ENCODE measurements around the gene TSPAN10. TPM values are rescaled to one million over a fixed set of nuclear protein-coding genes. Genes with fewer than 3 reads are reported as not detected.

TSPAN10 gene
- total RNA-seq, 6 experiments from 2014 or later: 14.3 to 19.6 (median 17.2) TPM

DNA sequence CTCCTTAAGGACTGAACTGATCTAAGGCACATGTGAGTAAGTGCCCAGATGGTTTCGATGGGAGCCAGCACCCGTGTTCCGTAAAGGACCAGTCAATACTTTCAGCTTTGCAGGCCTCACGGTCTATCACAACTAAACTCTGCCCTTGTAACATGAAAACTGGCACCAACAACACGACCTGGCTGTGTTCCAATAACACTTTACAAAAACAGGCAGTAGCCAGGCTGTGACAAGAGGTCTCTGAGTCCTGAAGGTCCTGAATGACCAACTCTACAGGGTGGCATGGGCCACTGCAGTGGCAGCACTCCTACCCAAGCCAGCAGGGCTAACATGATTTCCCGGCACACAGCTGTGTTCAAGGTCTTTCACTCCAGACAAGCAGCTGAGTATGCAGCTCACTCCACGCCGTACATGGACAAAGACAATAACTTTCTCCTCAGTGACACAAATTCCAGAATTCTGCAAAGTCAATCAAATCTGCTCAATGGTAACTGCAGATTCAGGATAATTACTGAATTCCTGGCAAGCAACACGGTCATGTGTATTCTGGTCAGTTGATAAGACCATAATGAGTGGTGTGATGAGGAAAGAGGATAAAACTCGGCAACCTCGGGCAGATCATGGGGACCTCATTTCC lies 15.4 kb upstream of the TSPAN10 start:
- Mint-ChIP-seq H3K9me3 (peaks cover 2% of the 10 kb centered on the region; the same call in 1 of the 2 replicates), H3K27ac (no peak overlapping the region), H3K4me1 (ENCODE audit: low read depth) (no peaks in the 10 kb centered on the region)

DNA sequence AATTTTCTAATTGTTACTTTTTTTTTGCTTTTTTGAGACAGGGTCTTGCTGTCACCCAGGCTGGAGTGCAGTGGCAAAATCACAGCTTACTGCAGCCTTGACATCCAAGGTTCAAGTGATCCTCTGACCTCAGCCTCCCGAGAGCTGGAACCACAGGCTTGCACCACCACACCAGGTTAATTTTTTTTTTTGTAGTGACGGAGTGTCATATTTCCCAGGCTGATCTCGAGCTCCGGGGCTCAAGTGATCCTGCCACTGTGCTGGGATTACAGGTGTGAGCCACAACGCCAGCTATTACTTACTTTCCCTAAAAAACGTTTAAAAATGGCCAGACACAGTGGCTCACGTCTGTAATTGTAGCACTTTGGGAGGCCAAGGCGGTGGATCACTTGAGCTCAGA lies 6.7 kb upstream of the TSPAN10 start:
- DNase-seq: no peak
- no peaks in the 10 kb centered on the region for H3K9me3 Mint-ChIP-seq
- no peak overlapping the region for H3K27ac Mint-ChIP-seq
- H3K36me3 Mint-ChIP-seq (ENCODE audit: low read depth): peaks cover 23% of the 10 kb centered on the region
- H3K4me3 Mint-ChIP-seq: no peak overlapping the region
- H3K27me3 Mint-ChIP-seq (ENCODE audit: insufficient read depth): no peaks in the 10 kb centered on the region
- TF ChIP-seq, protein P1, sequence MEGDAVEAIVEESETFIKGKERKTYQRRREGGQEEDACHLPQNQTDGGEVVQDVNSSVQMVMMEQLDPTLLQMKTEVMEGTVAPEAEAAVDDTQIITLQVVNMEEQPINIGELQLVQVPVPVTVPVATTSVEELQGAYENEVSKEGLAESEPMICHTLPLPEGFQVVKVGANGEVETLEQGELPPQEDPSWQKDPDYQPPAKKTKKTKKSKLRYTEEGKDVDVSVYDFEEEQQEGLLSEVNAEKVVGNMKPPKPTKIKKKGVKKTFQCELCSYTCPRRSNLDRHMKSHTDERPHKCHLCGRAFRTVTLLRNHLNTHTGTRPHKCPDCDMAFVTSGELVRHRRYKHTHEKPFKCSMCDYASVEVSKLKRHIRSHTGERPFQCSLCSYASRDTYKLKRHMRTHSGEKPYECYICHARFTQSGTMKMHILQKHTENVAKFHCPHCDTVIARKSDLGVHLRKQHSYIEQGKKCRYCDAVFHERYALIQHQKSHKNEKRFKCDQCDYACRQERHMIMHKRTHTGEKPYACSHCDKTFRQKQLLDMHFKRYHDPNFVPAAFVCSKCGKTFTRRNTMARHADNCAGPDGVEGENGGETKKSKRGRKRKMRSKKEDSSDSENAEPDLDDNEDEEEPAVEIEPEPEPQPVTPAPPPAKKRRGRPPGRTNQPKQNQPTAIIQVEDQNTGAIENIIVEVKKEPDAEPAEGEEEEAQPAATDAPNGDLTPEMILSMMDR (IDR thresholded peaks at IDR 0.05): no peak
- 0 out of 2 replicates have a peak, but pooled peaks cover 4% of the 10 kb centered on the region for H3K4me1 Mint-ChIP-seq (ENCODE audit: low read depth)

More for the DNA sequence above, 15.4 kb upstream of the TSPAN10 start:
- H3K4me3 Mint-ChIP-seq: no peak overlapping the region
- no peak for DNase-seq
- no peaks in the 10 kb centered on the region for H3K27me3 Mint-ChIP-seq (ENCODE audit: insufficient read depth)
- TF ChIP-seq, protein P1 (IDR thresholded peaks at IDR 0.05): no peak
- peaks cover 57% of the 10 kb centered on the region for H3K36me3 Mint-ChIP-seq (ENCODE audit: low read depth)

DNA sequence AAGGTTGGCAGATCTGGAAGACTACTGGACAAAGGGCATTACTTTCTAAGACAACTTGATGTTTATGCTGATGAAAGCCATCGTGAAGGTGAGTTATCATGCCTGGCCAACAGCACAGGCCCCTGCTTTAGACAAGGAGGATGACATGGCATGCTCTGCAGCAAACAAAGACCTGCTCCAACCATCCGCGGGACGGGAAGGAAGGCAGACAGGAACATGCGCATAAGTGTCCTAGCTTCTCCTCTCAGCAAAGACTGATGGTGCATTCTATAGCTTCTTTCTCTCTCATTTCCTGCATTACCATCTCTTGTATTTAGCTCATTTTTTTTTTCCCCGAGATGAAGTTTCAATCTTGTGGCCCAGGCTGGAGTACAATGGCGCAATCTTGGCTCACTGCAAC lies 5.5 kb upstream of the TSPAN10 start:
- H3K36me3 Mint-ChIP-seq (ENCODE audit: low read depth): peaks cover 23% of the 10 kb centered on the region
- no peak for DNase-seq
- H3K9me3 Mint-ChIP-seq: no peaks in the 10 kb centered on the region
- H3K4me1 Mint-ChIP-seq (ENCODE audit: low read depth): peaks cover 15% of the 10 kb centered on the region
- TF ChIP-seq, protein P1 (IDR thresholded peaks at IDR 0.05): no peak
- no peaks in the 10 kb centered on the region; the same call in 1 of the 2 replicates for H3K27me3 Mint-ChIP-seq (ENCODE audit: insufficient read depth)
- no peak overlapping the region for H3K4me3 Mint-ChIP-seq
- no peak overlapping the region for H3K27ac Mint-ChIP-seq

DNA sequence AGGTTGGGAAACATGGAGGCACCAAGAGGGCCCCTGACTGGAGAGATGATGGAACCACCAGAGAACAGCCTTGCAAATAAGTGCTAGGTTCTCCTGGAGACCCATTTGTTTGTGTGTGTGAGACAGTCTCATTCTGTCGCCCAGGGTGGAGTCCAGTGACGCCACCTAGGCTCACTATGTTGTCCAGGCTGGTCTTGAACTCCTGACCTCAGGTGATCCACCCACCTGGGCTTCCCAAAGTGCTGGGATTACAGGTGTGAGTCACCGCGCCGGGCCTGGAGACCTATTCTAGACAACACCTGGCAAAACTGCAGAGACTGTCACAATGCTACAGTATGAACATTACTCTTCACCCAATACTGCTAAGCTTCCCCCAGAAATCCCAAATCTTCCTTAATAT lies 1.6 kb upstream of the TSPAN10 start:
- Mint-ChIP-seq H3K4me3 (peak overlapping the region; percentile 94), H3K27ac (peak overlapping the region; percentile 92), H3K4me1 (ENCODE audit: low read depth) (peaks cover 30% of the 10 kb centered on the region), H3K36me3 (ENCODE audit: low read depth) (peaks cover 14% of the 10 kb centered on the region), H3K27me3 (ENCODE audit: insufficient read depth) (no peaks in the 10 kb centered on the region; the same call in 1 of the 2 replicates), H3K9me3 (no peaks in the 10 kb centered on the region)
- TF ChIP-seq, protein P1 (IDR thresholded peaks at IDR 0.05): no peak
- DNase-seq: no peak

DNA sequence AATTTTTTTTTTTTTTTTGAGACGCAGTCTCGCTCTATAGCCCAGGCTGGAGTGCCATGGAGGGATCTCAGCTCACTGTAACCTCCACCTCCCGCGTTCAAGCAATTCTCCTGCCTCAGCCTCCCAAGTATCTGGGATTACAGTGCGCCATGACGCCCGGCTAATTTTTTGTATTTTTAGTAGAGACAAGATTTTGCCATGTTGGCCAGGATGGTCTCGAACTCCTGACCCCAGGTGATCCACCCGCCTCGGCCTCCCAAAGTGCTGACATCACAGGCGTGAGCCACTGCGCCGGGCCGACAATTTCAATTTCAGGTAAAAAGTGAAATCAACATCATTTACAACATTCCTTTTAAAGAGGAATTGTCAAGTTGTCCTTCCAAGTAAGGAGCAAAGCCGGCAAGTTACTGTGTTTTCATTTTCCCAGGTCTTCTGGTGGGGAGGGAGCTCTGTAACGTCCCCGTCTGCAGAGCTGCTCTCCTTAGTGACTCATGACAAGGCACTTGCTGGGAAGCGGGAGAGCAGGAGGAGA lies 957 bp upstream of the TSPAN10 start:
- H3K36me3 Mint-ChIP-seq (ENCODE audit: low read depth): peaks cover 14% of the 10 kb centered on the region
- H3K9me3 Mint-ChIP-seq: no peaks in the 10 kb centered on the region
- peak overlapping the region; percentile 94 for H3K4me3 Mint-ChIP-seq
- DNase-seq: peak; percentile 61
- no peaks in the 10 kb centered on the region; the same call in 1 of the 2 replicates for H3K27me3 Mint-ChIP-seq (ENCODE audit: insufficient read depth)
- peaks cover 32% of the 10 kb centered on the region for H3K4me1 Mint-ChIP-seq (ENCODE audit: low read depth)
- TF ChIP-seq, protein P1 (IDR thresholded peaks at IDR 0.05): no peak
- peak overlapping the region; percentile 92 for H3K27ac Mint-ChIP-seq

Measured in HFFc6 (cell line).